ENCODE results near the gene SMNDC1. TPM values are rescaled to one million over a fixed set of nuclear protein-coding genes. Genes with fewer than 3 reads are reported as not detected.

Gene SMNDC1
- total and polyA plus RNA-seq, 9 donors: 11.7 to 36.1 (median 28.2) TPM

DNA sequence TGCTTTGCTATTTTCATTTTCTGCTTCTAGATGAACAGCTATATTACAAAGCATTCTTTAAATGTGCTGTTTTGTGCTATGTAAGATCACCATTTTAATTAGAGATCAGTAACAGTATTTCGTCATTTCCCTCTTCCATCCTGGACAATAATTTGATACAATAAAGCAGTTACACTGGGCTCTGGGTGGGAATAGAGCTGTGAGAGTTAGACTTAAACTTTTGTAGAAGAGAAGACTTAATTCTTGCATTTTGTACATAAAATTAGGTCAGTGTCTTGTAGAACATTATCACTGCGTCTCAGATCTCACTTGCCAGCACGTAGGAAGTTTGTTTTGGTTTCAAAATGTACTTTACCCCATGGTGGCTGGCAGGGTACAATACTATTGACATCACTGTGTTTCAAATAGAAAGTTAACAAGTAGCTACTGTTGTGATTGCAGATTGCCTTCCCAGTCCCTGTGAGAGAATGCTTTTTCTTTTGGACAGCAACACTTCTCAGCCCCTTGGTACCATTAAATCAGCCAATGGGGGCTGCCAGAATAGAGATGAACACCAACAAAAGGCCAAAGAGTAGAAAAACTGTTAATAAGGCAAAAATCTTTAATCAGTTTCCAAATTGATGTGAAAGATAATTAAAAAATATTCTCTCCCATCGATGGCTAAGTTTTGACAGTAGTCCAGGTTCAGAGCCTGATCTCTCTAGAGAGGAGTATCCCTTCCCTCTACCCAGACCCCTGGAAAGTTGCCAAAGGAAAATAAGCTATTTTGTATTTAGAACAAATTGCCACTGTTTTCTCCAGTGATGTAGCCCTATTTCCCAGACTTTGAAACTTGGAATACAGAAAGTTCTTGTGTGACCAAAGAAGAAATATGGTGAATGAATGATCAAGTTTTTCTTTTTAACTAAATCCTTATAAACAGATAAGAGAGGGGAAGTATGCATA, 35.1 kb downstream of the SMNDC1 start:
- H3K36me3 ChIP-seq: no peaks in the 10 kb centered on the region
- no peak for TF ChIP-seq POLR2A (IDR thresholded peaks at IDR 0.05)
- TF ChIP-seq, protein P1, sequence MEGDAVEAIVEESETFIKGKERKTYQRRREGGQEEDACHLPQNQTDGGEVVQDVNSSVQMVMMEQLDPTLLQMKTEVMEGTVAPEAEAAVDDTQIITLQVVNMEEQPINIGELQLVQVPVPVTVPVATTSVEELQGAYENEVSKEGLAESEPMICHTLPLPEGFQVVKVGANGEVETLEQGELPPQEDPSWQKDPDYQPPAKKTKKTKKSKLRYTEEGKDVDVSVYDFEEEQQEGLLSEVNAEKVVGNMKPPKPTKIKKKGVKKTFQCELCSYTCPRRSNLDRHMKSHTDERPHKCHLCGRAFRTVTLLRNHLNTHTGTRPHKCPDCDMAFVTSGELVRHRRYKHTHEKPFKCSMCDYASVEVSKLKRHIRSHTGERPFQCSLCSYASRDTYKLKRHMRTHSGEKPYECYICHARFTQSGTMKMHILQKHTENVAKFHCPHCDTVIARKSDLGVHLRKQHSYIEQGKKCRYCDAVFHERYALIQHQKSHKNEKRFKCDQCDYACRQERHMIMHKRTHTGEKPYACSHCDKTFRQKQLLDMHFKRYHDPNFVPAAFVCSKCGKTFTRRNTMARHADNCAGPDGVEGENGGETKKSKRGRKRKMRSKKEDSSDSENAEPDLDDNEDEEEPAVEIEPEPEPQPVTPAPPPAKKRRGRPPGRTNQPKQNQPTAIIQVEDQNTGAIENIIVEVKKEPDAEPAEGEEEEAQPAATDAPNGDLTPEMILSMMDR (IDR thresholded peaks at IDR 0.05): no peak
- TF ChIP-seq EP300 (IDR thresholded peaks at IDR 0.05): no peak
- no peaks in the 10 kb centered on the region for H3K27me3 ChIP-seq
- H3K4me3 ChIP-seq: no peak overlapping the region
- H3K27ac ChIP-seq: peak overlapping the region in 1 of 2 donors; percentile 4
- 6 to 9% (median 6%) methylated on average over 4 of the region's 4 CpGs for WGBS, 3 donors
- intact Hi-C loops (cut with DNase I): loop anchor here in 2 of 4 donors (5.0 to 10.0 kb wide), 2 partner anchors 42 to 45 kb away; no protein-coding TSS in a partner anchor
- H3K4me1 ChIP-seq (ENCODE audit: insufficient read depth): peaks cover 4% of the 10 kb centered on the region
- no peak for DNase-seq
- H3K9me3 ChIP-seq: no peaks in the 10 kb centered on the region

DNA sequence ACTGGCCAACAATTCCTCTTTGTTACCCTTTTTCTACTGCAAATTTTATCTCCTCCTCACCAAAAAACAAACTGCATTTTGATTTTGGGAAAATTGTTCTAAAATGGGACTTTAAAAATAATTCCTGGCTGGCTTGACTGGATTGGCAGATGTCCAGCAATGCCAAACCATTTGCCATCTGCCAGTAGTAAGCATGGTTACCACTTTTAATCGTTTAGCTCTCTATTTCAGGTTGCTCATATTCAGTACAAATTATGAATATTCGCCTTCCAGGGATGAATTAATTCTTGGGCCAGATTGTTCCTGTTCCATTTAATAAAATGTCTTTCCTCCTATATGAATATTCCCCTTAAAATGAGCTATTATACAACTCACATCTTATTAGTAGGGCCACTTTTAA, 35.7 kb downstream of the SMNDC1 start:
- peaks cover 4% of the 10 kb centered on the region for H3K4me1 ChIP-seq (ENCODE audit: insufficient read depth)
- H3K27me3 ChIP-seq: no peaks in the 10 kb centered on the region
- DNase-seq: no peak
- H3K4me3 ChIP-seq: no peak overlapping the region
- no peaks in the 10 kb centered on the region for H3K9me3 ChIP-seq
- peak overlapping the region in 1 of 2 donors; percentile 4 for H3K27ac ChIP-seq
- intact Hi-C loops (cut with DNase I): no loop called here
- 39 to 55% (median 53%) methylated on average over 2 of the region's 2 CpGs for WGBS, 3 donors
- H3K36me3 ChIP-seq: no peaks in the 10 kb centered on the region
- TF ChIP-seq EP300 (IDR thresholded peaks at IDR 0.05): no peak
- TF ChIP-seq, protein P1 (IDR thresholded peaks at IDR 0.05): no peak
- TF ChIP-seq POLR2A (IDR thresholded peaks at IDR 0.05): no peak

DNA sequence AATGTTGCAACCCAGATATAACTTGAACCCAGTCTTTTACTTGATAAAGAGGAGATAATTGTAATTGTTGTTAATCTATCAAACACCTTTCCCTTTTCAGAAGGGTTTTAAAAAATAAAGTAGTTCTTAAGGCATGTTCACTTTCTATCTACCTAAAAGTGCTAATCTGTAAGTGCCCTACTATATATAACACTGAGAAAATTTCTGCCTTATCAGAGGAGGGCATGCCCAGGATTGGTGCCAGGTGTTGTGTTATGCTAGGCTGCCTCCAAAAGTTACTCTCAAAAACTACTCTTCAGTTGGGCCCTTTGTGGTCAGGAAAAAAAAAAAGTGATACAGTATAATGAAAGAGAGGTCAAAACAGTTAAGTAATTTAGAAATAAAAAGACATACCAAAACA, 36.3 kb downstream of the SMNDC1 start:
- no peak for DNase-seq
- H3K4me3 ChIP-seq: no peak overlapping the region
- TF ChIP-seq POLR2A (IDR thresholded peaks at IDR 0.05) (no peak), EP300 (IDR thresholded peaks at IDR 0.05) (no peak)
- TF ChIP-seq, protein P1 (IDR thresholded peaks at IDR 0.05): no peak
- no peaks in the 10 kb centered on the region for H3K27me3 ChIP-seq
- peaks cover 3% of the 10 kb centered on the region for H3K4me1 ChIP-seq (ENCODE audit: insufficient read depth)
- no peaks in the 10 kb centered on the region for H3K9me3 ChIP-seq
- no peaks in the 10 kb centered on the region for H3K36me3 ChIP-seq
- intact Hi-C loops (cut with DNase I): no loop called here
- no peak overlapping the region for H3K27ac ChIP-seq

DNA sequence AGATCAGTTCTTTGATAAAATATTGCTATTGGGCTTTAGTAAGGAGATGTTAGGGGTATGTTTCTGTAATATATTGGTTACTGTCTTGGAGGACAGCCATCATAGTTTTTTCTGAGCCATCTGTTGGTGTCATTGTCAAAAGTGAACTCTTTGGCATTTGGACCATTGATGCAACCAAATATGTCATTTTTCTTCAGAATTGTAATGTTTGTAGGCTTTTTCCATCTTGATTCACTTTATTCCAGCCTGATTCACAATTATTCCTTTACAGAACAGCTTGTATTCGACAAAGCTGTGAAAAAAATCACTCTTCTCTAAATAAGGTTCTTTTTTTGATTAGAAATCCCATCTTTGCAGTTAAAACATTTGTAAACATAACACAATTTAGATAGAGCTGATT, 37.4 kb downstream of the SMNDC1 start:
- intact Hi-C loops (cut with DNase I): no loop called here
- Histone ChIP-seq H3K27ac (no peak overlapping the region), H3K4me3 (no peak overlapping the region), H3K9me3 (no peaks in the 10 kb centered on the region), H3K36me3 (no peaks in the 10 kb centered on the region), H3K4me1 (ENCODE audit: insufficient read depth) (peaks cover 3% of the 10 kb centered on the region), H3K27me3 (no peaks in the 10 kb centered on the region)
- TF ChIP-seq POLR2A (IDR thresholded peaks at IDR 0.05): no peak
- TF ChIP-seq, protein P1 (IDR thresholded peaks at IDR 0.05): no peak
- no peak for TF ChIP-seq EP300 (IDR thresholded peaks at IDR 0.05)
- no peak for DNase-seq
- 30 to 75% (median 47%) methylated on average over 1 of the region's 1 CpG for whole genome bisulfite sequencing, 3 donors
